Hepatocyte (in vitro differentiated cells): Measurements from ENCODE around the gene PDE4B. TPM values are rescaled to one million over a fixed set of nuclear protein-coding genes. Genes with fewer than 3 reads are reported as not detected.

Source experiments
- DNase-seq: peaks from one replicate; pipeline ENCODE4 v3.0.0-alpha.2; 2016; ENCODE audit warnings: low spot score
- H2AFZ ChIP-seq: fragments of 200-600 bp; sonication (generic); 2 replicates; pipeline ENCODE4 v1.6.0; 2016; ENCODE audit warnings: antibody characterized with exemption, mild to moderate bottlenecking
- H3K27ac ChIP-seq: fragments of 200-600 bp; sonication (generic); 2 replicates; pipeline ENCODE4 v1.5.1; 2016; ENCODE audit warnings: mild to moderate bottlenecking
- H3K27me3 ChIP-seq: fragments of 200-600 bp; sonication (generic); 2 replicates; pipeline ENCODE4 v1.6.1; 2016
- H3K36me3 ChIP-seq: fragments of 200-600 bp; sonication (generic); replicated peaks from 2 replicates; pipeline ENCODE4 v1.5.1; 2016; ENCODE audit warnings: low read depth; ENCODE audit not compliant: insufficient read depth
- H3K4me1 ChIP-seq: fragments of 200-600 bp; sonication (generic); 2 replicates; pipeline ENCODE4 v1.5.1; 2016; ENCODE audit warnings: mild to moderate bottlenecking, moderate library complexity; ENCODE audit not compliant: insufficient read depth
- H3K4me2 ChIP-seq: fragments of 200-600 bp; sonication (generic); 2 replicates; pipeline ENCODE4 v1.6.0; 2016
- H3K4me3 ChIP-seq: fragments of 200-600 bp; sonication (generic); 2 replicates; pipeline ENCODE4 v1.5.1; 2016; ENCODE audit warnings: mild to moderate bottlenecking
- H3K79me2 ChIP-seq: fragments of 200-600 bp; sonication (generic); 2 replicates; pipeline ENCODE4 v1.6.0; 2017; ENCODE audit warnings: mild to moderate bottlenecking
- H3K9me2 ChIP-seq: fragments of 200-600 bp; sonication (generic); replicated peaks from 2 replicates; pipeline ENCODE4 v1.6.0; 2017; ENCODE audit warnings: mild to moderate bottlenecking; ENCODE audit not compliant: insufficient read depth
- H3K9me3 ChIP-seq: fragments of 200-600 bp; sonication (generic); 2 replicates; pipeline ENCODE4 v1.5.1; 2016; ENCODE audit warnings: low read depth, mild to moderate bottlenecking
- H4K20me1 ChIP-seq: fragments of 200-600 bp; sonication (generic); 2 replicates; pipeline ENCODE4 v1.6.0; 2016; ENCODE audit warnings: mild to moderate bottlenecking; ENCODE audit not compliant: insufficient read depth, poor library complexity, severe bottlenecking
- EZH2 ChIP-seq: fragments of 200-600 bp; sonication (generic); IDR thresholded peaks from 2 replicates; pipeline ENCODE4 v1.6.1; 2016; ENCODE audit warnings: antibody characterized with exemption, mild to moderate bottlenecking, borderline replicate concordance
- EZH2phosphoT487 ChIP-seq: fragments of 200-600 bp; sonication (generic); IDR thresholded peaks from one replicate; pipeline ENCODE4 v1.6.1; 2018; ENCODE audit warnings: antibody characterized with exemption, mild to moderate bottlenecking, low read depth, moderate library complexity; ENCODE audit not compliant: unreplicated experiment, severe bottlenecking
- WGBS: methylation state at CpG from one replicate; pipeline ENCODE4 v1.1.6; 2016; ENCODE audit warnings: low lambda C conversion rate; ENCODE audit errors: missing lambda C conversion rate; 5-methylcytosine and 5-hydroxymethylcytosine counted together
- polyA plus RNA-seq: library from polyadenylated mRNA; unstranded; fragments of >200 nt; fragmentation: Nextera tagmentation; extraction: Ambion mirVana; gene quantifications from 2 replicates; pipeline ENCODE4 v1.2.1, GENCODE V29; 2016
- total RNA-seq: library from RNA; depleted of rRNA; stranded (reverse); fragments of >200 nt; gene quantifications from 2 replicates; pipeline ENCODE4 v1.2.3, GENCODE V29; 2014
- TF ChIP-seq, protein P1 (sequence below): fragments of 200-600 bp; sonication (generic); IDR thresholded peaks from 2 replicates; pipeline ENCODE4 v1.5.1; 2016; ENCODE audit warnings: antibody characterized with exemption, mild to moderate bottlenecking; ENCODE audit not compliant: poor library complexity

The PDE4B gene
- total and polyA plus RNA-seq, 2 experiments from 2014 or later, result 1.8 to 3.4 TPM

DNA sequence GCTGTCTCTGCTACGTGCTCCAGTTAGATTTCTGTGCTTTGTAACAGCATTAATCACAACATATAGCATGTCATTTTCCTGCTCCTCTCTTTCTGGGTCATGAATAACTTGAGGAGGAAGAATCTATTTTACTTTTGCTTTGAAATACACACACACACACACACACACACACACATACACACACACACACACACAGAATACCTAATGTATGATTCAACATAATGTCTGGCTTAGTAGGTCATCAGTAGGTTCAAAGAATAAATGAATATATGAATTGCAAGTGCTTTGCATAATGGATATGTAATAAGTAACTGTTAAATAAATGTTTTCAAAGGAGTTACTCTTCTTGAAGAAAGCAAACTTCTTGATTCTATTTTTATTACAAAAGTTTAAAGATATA lies 249.0 kb downstream of the PDE4B start:
- H3K4me2 ChIP-seq, result no peak overlapping the region
- H3K27ac ChIP-seq, result no peak overlapping the region
- H4K20me1 ChIP-seq, result no peaks in the 10 kb centered on the region
- H3K4me1 ChIP-seq, result no peaks in the 10 kb centered on the region
- H3K9me2 ChIP-seq, result no peaks in the 10 kb centered on the region
- peaks cover 9% of the 10 kb centered on the region for H3K27me3 ChIP-seq
- H3K79me2 ChIP-seq, result no peaks in the 10 kb centered on the region
- H3K36me3 ChIP-seq, result no peaks in the 10 kb centered on the region
- no peaks in the 10 kb centered on the region for H3K9me3 ChIP-seq
- H3K4me3 ChIP-seq, result no peak overlapping the region
- WGBS, result 62% methylated on average over 1 of the region's 1 CpG
- H2AFZ ChIP-seq, result no peak overlapping the region
- DNase-seq, result no peak
- TF ChIP-seq EZH2phosphoT487, result no peak
- TF ChIP-seq EZH2, result no peak
- TF ChIP-seq, protein P1, sequence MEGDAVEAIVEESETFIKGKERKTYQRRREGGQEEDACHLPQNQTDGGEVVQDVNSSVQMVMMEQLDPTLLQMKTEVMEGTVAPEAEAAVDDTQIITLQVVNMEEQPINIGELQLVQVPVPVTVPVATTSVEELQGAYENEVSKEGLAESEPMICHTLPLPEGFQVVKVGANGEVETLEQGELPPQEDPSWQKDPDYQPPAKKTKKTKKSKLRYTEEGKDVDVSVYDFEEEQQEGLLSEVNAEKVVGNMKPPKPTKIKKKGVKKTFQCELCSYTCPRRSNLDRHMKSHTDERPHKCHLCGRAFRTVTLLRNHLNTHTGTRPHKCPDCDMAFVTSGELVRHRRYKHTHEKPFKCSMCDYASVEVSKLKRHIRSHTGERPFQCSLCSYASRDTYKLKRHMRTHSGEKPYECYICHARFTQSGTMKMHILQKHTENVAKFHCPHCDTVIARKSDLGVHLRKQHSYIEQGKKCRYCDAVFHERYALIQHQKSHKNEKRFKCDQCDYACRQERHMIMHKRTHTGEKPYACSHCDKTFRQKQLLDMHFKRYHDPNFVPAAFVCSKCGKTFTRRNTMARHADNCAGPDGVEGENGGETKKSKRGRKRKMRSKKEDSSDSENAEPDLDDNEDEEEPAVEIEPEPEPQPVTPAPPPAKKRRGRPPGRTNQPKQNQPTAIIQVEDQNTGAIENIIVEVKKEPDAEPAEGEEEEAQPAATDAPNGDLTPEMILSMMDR, result no peak

DNA sequence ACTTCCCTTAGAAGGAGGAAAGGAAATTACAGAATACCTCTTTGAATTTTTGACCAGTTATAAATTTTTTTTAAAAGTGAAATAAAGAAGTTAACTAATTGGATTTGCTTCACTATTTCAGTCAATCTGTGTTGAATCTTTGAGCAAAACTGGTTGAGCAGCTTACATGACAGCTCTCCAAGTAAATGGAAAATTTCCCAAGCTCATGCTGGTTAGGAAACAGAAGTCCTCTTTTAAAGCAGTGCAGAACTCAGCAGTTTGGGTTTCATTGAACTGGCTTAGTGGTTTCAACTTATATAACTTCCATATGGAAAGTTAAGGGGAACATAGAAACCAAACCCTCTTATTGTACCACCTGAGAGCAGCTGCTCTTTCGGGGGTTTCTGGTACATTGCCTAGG lies 250.5 kb downstream of the PDE4B start:
- Histone ChIP-seq H3K9me3 (no peaks in the 10 kb centered on the region), H3K79me2 (no peaks in the 10 kb centered on the region), H4K20me1 (no peaks in the 10 kb centered on the region), H3K4me2 (no peak overlapping the region), H3K4me1 (no peaks in the 10 kb centered on the region), H3K27ac (no peak overlapping the region), H3K36me3 (no peaks in the 10 kb centered on the region), H2AFZ (no peak overlapping the region), H3K9me2 (no peaks in the 10 kb centered on the region), H3K27me3 (peaks cover 9% of the 10 kb centered on the region), H3K4me3 (no peak overlapping the region)
- whole genome bisulfite sequencing, result 81% methylated on average over 1 of the region's 1 CpG
- peak; percentile 5 for DNase-seq
- TF ChIP-seq EZH2phosphoT487 (no peak), EZH2 (no peak)
- TF ChIP-seq, protein P1, result no peak

DNA sequence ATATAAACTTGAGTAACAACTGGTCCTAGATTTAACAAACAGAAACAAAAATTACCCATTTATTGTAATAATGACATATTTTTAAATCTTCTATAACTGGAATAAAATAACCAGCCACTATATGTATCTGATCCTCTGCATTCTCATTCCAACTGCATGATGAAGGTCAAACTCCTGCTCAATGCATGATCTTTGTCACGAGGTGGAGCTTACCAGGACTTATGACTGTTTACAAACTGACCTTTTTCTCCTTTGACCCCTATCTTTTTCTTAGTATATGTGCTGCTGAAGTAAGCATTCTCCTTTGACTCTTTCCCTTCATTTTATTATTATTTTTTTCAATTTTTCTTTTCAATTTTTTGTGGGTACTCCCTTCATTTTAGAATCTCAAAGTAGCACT lies 252.2 kb downstream of the PDE4B start:
- Histone ChIP-seq H3K79me2 (no peaks in the 10 kb centered on the region), H2AFZ (no peak overlapping the region), H3K4me3 (no peak overlapping the region), H3K9me3 (no peaks in the 10 kb centered on the region), H3K27ac (no peak overlapping the region), H3K36me3 (no peaks in the 10 kb centered on the region), H3K9me2 (no peaks in the 10 kb centered on the region), H3K27me3 (no peaks in the 10 kb centered on the region), H3K4me1 (no peaks in the 10 kb centered on the region), H4K20me1 (no peaks in the 10 kb centered on the region), H3K4me2 (no peak overlapping the region)
- no peak for TF ChIP-seq EZH2
- TF ChIP-seq, protein P1, result no peak
- no peak for TF ChIP-seq EZH2phosphoT487
- DNase-seq, result peak; percentile 6
- 45% methylated on average over 1 of the region's 1 CpG for WGBS

DNA sequence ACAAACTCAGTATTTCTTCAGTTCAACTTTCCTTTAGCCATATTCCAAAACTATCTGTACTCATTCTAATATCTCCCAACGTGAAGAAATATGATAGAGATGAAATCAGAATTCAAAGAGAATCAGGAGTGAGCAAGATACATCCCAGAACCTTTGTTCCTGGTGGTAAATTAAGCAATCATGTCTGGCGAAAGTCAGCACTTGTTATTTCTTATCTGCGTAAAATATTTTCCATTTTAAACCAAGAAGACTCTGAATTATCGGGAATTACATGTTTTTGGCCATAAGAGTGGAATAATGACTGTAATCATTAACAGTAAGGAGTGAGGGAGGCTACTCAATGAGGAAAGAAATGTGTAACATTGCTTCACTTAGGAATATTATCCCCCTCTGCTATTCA lies 253.7 kb downstream of the PDE4B start:
- TF ChIP-seq EZH2phosphoT487 (no peak), EZH2 (no peak)
- TF ChIP-seq, protein P1, result no peak
- H3K4me1 ChIP-seq, result no peaks in the 10 kb centered on the region
- H3K9me2 ChIP-seq, result no peaks in the 10 kb centered on the region
- no peak overlapping the region for H3K4me2 ChIP-seq
- no peaks in the 10 kb centered on the region for H3K9me3 ChIP-seq
- WGBS, result 63% methylated on average over 4 of the region's 4 CpGs
- no peaks in the 10 kb centered on the region for H4K20me1 ChIP-seq
- no peak overlapping the region for H3K27ac ChIP-seq
- no peak overlapping the region for H3K4me3 ChIP-seq
- no peaks in the 10 kb centered on the region for H3K27me3 ChIP-seq
- no peaks in the 10 kb centered on the region for H3K36me3 ChIP-seq
- no peaks in the 10 kb centered on the region for H3K79me2 ChIP-seq
- DNase-seq, result no peak
- no peak overlapping the region for H2AFZ ChIP-seq
